ENCODE data around the gene NOG. TPM values are rescaled to one million over a fixed set of nuclear protein-coding genes. Genes with fewer than 3 reads are reported as not detected.
A peak's percentile ranks its signal among the peaks of the same experiment; 100 is the strongest.

The NOG gene
- total and polyA plus RNA-seq, 4 donors, result 0.56 to 2.7 (median 1.5) TPM

- Histone ChIP-seq H3K36me3 (ENCODE audit: control insufficient read depth in 4 of 4, insufficient read depth in 4 of 4, low read length in 4 of 4) (no peaks in the 10 kb centered on the region), H3K4me3 (no peak overlapping the region), H3K9ac (ENCODE audit: insufficient read depth in 1 of 2, low read length in 2 of 2) (no peak overlapping the region), H3K9me3 (ENCODE audit: control insufficient read depth in 4 of 4, insufficient read depth in 3 of 4, low read length in 3 of 4) (no peaks in the 10 kb centered on the region), H3K27ac (ENCODE audit: low read depth in 1 of 2, low read length in 1 of 2) (no peak overlapping the region), H3K27me3 (ENCODE audit: control insufficient read depth in 3 of 3, insufficient read depth in 3 of 3, low read length in 2 of 3) (peaks cover 0 to 4% (median 0%) of the 10 kb centered on the region in 3 donors), H3K4me1 (ENCODE audit: control insufficient read depth in 5 of 5, insufficient read depth in 5 of 5, low read length in 5 of 5) (peaks cover 0 to 5% (median 0%) of the 10 kb centered on the region in 5 donors)
- no peak for ATAC-seq (ENCODE audit: insufficient read depth, low FRiP score)
- TF ChIP-seq CTCF (IDR thresholded peaks at IDR 0.05; ENCODE audit: control extremely low read depth, extremely low read depth), result no peak
- peak in 2 of 3 donors; percentile 6 to 47 for DNase-seq
- 81 to 84% methylated on average over 5 of the region's 5 CpGs for WGBS, 2 donors
Measured at GRCh38 chr17:56581635-56582627, 11.6 kb upstream of the NOG start.

GRCh38 chr17:56583772-56584171 lies 9.7 kb upstream of the NOG start:
- Histone ChIP-seq H3K4me3 (no peak overlapping the region), H3K27ac (ENCODE audit: low read depth in 1 of 2, low read length in 1 of 2) (no peak overlapping the region), H3K27me3 (ENCODE audit: control insufficient read depth in 3 of 3, insufficient read depth in 3 of 3, low read length in 2 of 3) (peaks cover 0 to 17% (median 15%) of the 10 kb centered on the region in 3 donors), H3K9ac (ENCODE audit: insufficient read depth in 1 of 2, low read length in 2 of 2) (no peak overlapping the region), H3K9me3 (ENCODE audit: control insufficient read depth in 4 of 4, insufficient read depth in 3 of 4, low read length in 3 of 4) (peaks cover 0 to 1% (median 0%) of the 10 kb centered on the region in 4 donors), H3K36me3 (ENCODE audit: control insufficient read depth in 4 of 4, insufficient read depth in 4 of 4, low read length in 4 of 4) (no peaks in the 10 kb centered on the region), H3K4me1 (ENCODE audit: control insufficient read depth in 5 of 5, insufficient read depth in 5 of 5, low read length in 5 of 5) (no peaks in the 10 kb centered on the region)
- TF ChIP-seq CTCF (IDR thresholded peaks at IDR 0.05; ENCODE audit: control extremely low read depth, extremely low read depth), result no peak
- ATAC-seq (ENCODE audit: insufficient read depth, low FRiP score) (no peak), DNase-seq (no peak)
- WGBS, 2 donors, result 82 to 84% methylated on average over 7 of the region's 7 CpGs

- no peak for ATAC-seq (ENCODE audit: insufficient read depth, low FRiP score)
- peaks cover 0 to 41% (median 33%) of the 10 kb centered on the region in 3 donors for H3K27me3 ChIP-seq (ENCODE audit: control insufficient read depth in 3 of 3, insufficient read depth in 3 of 3, low read length in 2 of 3)
Measured at GRCh38 chr17:56587298-56587697, 6.2 kb upstream of the NOG start.

More at GRCh38 chr17:56587298-56587697, 6.2 kb upstream of the NOG start:
- no peak for DNase-seq
- Histone ChIP-seq H3K27ac (ENCODE audit: low read depth in 1 of 2, low read length in 1 of 2) (no peak overlapping the region), H3K4me3 (no peak overlapping the region), H3K4me1 (ENCODE audit: control insufficient read depth in 5 of 5, insufficient read depth in 5 of 5, low read length in 5 of 5) (peaks cover 0 to 3% (median 0%) of the 10 kb centered on the region in 5 donors), H3K36me3 (ENCODE audit: control insufficient read depth in 4 of 4, insufficient read depth in 4 of 4, low read length in 4 of 4) (no peaks in the 10 kb centered on the region), H3K9me3 (ENCODE audit: control insufficient read depth in 4 of 4, insufficient read depth in 3 of 4, low read length in 3 of 4) (peaks cover 0 to 1% (median 0%) of the 10 kb centered on the region in 4 donors), H3K9ac (ENCODE audit: insufficient read depth in 1 of 2, low read length in 2 of 2) (no peak overlapping the region)
- no peak for TF ChIP-seq CTCF (IDR thresholded peaks at IDR 0.05; ENCODE audit: control extremely low read depth, extremely low read depth)
- 60 to 70% methylated on average over 5 of the region's 5 CpGs for WGBS, 2 donors

Measured in lung (tissue), 12 donors.